Epithelial cell of esophagus (primary cell): Measurements from ENCODE around the gene DOCK9.

ENCODE experiments used
- DNase-seq: peaks from one replicate; pipeline ENCODE4 v3.0.0; 2010; ENCODE audit warnings: low read depth
- H3K4me3 ChIP-seq: 2 replicates; pipeline ENCODE4 v1.5.1; 2011; ENCODE audit warnings: mild to moderate bottlenecking, low read length, control low read depth
- CTCF ChIP-seq: IDR thresholded peaks from 2 replicates; pipeline ENCODE4 v1.5.1; 2011; ENCODE audit warnings: low read depth, mild to moderate bottlenecking, low read length, control low read depth, inconsistent platforms; ENCODE audit not compliant: insufficient read depth; ENCODE audit errors: missing control alignments

The DOCK9 gene

DNA sequence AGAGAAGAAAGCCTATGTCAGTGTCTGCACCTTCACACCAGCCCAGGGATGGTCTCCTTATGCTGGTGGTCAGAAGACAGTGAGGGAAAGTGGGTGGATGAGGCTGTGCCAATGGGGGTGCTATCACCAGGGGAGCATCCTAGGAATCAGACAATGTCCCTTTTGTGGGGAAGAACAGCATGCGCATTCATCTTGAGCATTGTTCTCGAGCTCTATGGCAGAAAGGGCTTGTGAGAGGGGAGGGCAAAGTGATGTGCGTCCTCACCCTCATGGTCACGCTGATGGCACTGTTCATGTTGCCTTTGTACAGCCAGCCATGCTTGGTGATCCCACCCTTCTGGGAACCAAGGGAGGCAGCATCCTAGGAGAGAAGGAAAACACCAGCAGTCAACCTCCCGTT, 56.1 kb downstream of the DOCK9 start:
- TF ChIP-seq CTCF, result no peak
- no peak overlapping the region for H3K4me3 ChIP-seq
- DNase-seq, result no peak

DNA sequence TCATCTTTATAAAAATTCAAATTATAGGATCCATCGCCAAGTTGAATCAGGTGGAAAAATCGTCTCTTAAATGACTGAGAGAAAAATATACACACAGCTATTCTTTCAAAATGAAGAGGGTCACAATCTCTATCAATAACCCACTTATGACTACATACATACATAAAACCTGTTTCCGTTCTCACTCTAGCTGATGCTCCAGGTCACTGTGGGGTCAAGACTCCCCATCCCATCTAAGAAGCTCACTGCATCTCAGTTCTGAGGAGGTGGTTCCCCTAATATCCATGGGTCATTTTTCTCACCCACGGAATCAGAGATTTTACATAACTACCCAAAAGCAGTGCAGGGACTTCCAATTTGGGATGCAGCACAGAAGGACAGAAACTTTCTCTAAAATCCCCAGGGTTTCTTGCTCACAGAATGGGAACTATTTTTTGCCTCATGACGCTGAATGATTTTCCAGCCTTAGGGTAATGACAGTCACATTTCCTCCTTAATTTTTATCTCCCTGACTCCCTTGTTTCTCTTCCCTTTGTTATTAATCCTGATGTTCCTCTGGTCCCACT, 56.8 kb downstream of the DOCK9 start:
- DNase-seq, result no peak
- no peak overlapping the region for H3K4me3 ChIP-seq
- TF ChIP-seq CTCF, result no peak

- no peak for DNase-seq
- no peak for TF ChIP-seq CTCF
- H3K4me3 ChIP-seq, result no peak overlapping the region
Observed at GRCh38 chr13:98919566-98919965, 58.3 kb downstream of the DOCK9 start.

- DNase-seq, result no peak
- no peak for TF ChIP-seq CTCF
- H3K4me3 ChIP-seq, result no peak overlapping the region
Observed at GRCh38 chr13:98918771-98919170, 59.1 kb downstream of the DOCK9 start.

DNA sequence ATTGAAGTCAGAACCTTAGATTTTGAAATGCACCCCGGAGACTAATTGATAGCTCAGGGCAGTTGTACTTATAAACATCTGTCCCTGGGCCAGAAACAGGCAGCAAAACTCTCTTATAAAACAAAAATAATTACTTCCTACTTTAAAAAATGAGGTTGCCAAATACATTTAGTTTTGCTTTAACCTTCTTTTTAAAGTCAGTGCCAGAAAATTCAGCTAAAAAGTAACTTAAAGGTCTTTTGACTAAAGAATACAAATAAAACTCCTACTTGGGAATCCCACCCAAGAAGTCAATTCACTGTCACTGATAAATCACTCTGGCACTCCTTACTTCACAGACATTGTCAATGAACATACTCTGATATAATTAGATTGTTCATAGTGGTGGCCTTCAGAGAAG, 60.7 kb downstream of the DOCK9 start:
- no peak for DNase-seq
- TF ChIP-seq CTCF, result no peak
- H3K4me3 ChIP-seq, result no peak overlapping the region

DNA sequence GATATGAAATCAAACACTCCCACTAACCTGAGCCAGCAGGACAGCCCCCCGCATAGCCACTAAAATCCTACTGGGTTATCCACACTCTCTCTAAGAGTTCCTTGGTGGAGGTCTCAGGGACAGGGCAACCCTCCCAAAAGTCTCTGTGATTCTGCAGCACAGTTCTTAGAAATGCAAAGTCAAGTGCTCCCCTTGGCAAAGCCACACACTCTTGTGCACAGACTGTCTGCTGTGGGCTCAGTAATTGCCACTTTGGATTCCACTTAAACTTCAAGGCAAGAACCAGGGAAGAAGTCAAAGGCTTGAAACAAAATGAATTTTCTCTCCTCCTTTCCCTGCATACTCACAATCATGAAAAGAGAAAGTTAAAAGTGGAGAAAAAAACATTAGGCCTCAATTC, 61.5 kb downstream of the DOCK9 start:
- H3K4me3 ChIP-seq, result no peak overlapping the region
- TF ChIP-seq CTCF, result no peak
- DNase-seq, result no peak

- TF ChIP-seq CTCF, result no peak
- DNase-seq, result no peak
- H3K4me3 ChIP-seq, result no peak overlapping the region
Observed at GRCh38 chr13:98915981-98916380, 61.9 kb downstream of the DOCK9 start.
